ENCODE results near the gene KRT15.

KRT15 gene

DNA sequence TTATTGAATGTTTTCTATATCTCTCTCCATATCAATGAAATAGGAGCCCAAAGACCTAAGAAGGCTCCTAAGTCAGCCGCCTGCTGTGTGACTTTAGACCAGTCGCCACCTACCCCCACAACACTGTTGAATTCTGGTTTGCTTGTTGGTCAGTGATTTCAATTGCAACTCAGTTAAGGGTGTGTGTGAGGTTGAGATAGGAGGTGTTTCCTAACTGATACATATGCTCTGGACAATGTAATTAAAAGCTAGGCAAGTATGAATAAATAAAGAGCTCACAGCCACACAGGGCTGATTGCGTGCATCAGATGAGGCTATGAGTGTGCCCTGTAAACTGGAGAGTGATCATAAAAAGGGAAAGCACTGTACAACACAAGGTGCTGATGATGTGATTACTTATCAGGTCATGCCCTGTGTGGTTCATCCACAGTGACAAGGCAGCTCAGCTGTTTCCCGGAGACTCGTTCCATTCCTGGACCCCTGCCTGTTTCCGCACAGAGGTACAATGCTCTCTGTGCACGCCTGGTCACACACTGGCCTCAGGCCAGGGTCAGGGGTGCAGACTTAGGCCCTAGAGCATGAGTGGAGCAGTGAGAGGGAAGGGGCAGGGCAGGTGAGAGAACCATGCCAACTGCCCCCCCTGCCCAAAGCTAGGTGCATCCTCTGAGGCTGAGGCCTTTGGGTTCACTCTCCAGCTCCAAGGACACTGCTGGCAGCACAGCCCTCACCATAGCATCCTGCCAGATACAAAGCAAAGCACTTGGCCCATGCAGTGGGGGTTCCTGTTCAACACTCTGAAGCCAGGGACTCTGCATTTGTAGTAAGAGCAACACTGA lies 34.5 kb downstream of the KRT15 start:
- no peak for DNase-seq (ENCODE audit: low read depth, low spot score)

DNA sequence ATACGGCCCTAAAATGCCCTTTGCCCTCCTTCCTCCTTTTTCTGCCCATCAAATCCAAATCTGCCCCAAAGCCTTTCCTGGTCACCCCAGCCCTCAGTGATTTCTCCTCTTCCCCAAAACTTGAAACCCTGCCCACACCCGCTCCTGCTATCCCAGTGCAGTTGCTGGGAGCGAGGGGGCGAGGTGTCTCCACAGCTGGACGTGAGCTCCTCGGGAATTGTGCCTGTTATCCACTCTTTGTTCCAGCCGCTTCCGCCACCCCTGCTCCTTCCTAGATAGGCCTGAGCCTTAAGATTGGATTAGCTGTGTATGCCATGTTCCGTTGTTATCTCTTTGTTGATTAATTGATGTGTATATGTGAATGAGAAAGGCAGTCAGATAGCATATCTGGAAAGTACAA lies 35.2 kb downstream of the KRT15 start:
- no peak for DNase-seq (ENCODE audit: low read depth, low spot score)

DNA sequence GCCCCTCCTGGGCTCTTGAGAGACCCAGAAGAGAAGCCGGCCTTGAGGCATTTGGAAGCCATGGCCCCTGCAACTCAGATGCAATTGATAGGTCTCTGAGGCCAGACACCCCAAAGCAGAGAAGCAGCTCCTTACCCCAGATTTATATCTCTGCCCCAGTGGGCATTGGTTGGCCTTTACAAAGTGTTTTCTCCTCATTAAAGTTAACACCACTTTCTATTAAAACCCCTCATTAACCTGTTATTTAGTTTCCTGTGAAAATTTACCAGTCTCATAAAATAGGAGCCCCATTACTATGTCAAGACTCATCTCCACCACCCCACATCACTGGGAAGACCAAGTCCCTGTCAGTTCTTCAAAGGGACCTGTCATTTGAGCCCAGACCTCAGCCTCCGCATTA lies 37.7 kb downstream of the KRT15 start, which contains the start of gene KRT35:
Gene KRT35 (minus strand): TSS at position 116 of the 400 bp plus-strand sequence. CDS start 54 bp downstream, at position 62.
- no peak for DNase-seq (ENCODE audit: low read depth, low spot score)

DNA sequence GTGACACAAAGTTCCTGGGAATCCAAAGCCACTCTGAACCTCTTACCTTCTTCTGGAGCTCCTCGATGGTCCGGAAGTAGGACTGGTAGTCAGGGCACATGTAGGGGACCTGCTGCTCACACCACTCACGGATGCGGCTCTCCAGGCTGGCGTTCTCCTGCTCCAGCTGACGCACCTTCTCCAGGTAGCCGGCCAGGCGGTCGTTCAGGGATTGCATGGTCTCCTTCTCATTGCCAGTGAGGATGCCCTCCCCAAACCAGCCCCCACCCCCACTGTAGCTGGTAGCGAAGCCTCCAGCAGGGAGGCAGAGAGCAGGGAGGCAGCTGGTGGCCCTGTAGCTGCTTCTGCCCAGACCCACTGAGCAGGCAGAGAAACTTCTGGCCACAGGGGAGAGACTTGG lies 38.1 kb downstream of the KRT15 start:
- no peak for DNase-seq (ENCODE audit: low read depth, low spot score)

DNA sequence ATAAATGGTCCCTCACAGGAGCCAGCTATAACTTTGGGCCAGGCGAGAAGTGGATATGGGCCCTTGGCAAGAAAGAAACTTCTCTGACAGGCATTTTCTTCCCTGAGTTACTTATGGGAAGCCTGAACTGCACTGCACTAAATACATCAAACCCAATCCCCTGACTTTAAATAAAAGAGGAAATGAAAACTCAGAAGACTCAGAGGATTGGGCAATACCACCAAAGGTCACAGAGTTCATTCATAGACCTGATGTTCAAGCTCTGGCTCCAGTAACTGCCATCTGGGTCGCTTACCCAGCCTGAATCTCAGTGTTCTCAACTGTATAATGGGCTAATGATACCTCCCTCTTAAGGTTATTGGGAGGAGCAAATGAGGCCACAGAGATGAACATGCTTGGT lies 38.6 kb downstream of the KRT15 start:
- no peak for DNase-seq (ENCODE audit: low read depth, low spot score)

DNA sequence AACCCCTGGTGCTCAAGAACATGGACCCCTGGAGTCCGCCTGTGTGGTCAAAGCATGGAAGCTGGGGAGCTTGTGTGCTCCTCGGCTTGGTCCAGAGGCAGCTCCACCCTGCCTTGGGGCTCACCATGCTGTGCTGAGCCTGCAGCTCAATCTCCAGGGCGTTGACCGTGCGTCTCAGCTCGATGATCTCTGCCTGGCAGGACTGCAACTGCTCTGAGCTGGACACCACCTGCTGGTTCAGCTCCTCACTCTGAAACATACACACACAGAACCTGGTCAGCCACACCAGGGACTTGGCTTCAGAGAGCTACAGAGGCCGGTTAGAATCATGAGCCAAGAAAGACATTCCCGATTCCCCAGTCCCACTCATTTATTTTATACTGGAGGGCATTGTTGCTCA lies 40.5 kb downstream of the KRT15 start:
- no peak for DNase-seq (ENCODE audit: low read depth, low spot score)

DNA sequence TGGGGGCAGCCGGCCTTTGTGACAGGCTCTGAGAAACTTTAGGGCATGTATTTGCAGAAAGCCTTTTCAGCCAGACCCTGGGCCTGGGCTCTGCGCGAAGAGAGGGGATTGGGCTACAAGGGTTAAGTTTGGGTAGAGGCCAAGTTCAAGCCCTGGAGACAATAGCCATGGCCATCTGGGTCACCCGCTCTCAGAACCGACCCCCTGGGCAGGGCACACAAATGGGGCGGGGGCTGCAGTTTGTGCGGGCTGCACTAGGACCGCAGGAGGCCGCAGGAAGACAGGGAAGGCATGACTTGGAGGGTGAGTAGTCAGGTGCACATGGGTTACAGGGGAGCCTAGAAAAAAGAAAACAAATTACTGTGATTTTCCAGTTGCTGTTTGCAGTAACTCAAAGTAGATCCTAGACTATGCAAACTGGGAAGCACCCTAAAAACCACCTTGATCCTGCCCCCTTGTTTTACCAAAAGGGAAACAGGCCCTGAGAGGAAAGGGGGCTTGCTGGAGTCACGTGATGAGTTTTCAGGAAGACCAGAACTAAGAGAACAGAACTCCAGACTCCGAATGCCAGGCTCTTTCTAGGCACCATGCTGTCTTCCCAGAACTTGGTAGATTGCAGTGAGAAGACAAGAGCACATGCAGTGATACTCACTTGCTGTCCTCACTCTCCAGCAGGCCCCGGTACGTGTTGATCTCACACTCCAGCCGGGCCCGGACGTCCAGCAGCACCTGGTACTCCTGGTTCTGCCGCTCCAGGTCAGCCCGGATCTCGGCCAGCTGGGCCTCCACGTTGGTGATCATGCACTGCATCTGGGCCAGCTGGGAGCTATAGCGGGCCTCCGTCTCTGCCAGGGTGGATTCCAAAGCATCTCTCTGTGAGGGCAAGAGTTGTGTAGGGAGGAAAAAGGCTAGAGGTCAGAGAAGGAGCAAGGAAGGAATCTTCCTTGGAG lies 41.5 kb downstream of the KRT15 start:
- DNase-seq (ENCODE audit: low read depth, low spot score): no peak

DNA sequence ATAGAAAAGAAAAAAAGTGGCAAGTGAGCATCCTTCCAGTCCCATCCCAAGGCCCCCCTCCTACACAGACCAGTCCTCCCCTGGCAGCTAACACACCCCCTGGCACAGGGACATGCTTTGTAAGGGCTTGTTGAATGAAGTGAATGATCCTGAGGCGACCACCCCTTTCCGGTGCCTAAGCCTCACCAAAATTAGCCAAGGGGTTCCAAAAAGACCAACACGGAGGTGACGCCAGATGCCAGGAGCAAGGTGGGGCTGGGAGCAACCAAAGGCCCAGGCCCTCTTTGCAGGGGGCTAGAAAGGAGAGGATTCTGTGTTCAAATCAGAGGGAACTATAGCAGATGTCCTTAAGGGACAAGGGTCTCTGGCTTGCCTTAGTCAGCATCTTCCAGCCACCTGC lies 43.3 kb downstream of the KRT15 start:
- no peak for DNase-seq (ENCODE audit: low read depth, low spot score)

DNA sequence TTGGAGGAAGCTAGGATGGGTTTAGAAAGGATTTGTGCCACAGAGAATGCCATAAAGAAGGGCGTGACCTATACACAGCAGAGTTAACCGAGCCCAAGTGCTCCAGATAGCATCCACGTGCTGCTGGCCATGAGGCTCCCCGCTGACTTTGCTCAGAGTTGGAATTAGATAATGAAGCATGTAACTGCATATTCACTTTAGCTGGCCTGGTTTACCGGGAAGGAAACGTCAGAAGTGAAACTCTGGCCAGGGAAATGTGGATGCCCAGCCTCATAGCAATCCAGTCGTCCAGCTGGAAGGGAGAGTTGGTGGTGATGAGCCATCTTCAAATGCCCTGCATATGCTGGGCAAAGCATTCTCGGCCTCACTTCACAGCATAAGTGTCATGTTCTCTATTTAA lies 43.8 kb downstream of the KRT15 start:
- no peak for DNase-seq (ENCODE audit: low read depth, low spot score)

DNA sequence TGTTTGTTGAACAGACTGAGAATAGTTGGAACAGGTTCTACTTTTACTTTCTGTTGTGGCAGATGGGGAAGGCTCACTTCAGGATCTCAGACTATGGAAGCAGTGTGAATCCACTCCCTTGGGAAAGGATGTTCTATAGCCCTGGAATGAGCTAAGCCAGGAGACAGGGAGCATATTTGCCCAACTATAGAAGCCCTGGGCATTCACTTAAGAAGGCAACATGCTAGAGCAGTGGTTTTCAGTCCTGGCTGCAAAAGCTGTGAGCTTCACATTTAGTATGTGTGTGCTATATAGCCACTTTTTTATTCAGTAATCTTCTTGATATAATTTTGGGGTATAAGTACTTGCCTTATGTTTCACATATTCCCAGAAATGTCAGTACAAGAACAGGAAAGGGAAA lies 50.3 kb downstream of the KRT15 start:
- DNase-seq (ENCODE audit: low read depth, low spot score): no peak

DNA sequence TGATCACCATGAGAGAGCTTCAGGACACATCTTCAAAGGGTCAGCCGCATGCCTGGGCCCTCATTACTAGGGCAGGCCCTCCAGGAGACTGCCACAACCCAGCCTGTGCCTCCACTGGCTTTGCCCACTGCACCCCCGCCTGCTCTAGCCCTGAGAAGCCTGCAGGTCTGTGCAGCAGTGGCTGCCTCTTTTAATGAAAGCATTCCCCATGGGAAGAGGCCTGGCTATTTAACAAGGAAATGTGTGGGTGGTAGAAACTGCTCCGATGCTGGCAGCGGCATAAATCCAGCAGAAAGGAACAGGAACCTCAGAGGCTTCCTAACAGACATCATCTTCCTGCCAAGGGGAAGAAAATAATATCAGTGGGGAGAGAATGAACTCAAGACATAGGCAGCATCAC lies 51.1 kb downstream of the KRT15 start:
- no peak for DNase-seq (ENCODE audit: low read depth, low spot score)

DNA sequence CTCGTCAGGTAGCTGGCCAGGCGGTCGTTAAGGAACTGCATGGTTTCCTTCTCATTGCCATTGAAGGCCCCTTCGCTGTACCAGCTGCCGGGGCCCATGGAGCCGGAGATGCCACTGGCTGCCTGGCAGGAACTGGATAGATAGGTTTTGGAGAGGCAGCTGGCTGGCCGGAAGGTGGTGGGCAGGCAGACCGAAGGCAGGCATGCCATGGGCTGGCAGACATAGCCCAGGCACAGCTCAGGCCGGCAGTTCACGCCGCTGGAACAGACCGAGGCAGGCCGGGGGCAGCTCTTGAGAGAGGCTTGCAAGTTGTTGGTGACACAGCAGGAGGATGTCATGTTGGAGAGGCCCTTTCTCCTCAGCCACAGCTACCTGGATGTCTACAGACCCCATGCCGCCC lies 51.7 kb downstream of the KRT15 start, which contains the start of gene KRT32:
Gene KRT32 (minus strand): TSS at position 399 of the 400 bp plus-strand sequence. CDS start 61 bp downstream, at position 338.
- no peak for DNase-seq (ENCODE audit: low read depth, low spot score)

DNA sequence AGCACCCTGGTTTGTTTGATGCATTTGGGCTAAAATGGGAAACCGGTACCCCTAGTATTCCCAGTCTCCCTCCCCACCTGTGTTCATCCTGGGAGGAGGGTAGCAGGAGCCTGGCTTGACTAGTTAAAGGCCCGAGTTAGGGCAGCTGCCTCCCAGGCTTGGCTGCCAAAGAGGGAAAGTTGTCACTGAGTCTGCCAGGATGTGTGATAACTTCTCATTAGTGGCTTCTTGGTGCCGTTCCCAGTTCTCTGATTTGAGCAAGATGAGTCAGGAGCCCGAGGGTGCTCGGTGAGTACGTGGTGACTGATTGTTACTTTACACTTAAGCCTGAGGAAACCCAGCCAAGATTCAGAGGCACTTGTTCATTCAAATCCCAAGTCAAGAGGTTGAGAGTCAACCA lies 54.0 kb downstream of the KRT15 start:
- DNase-seq (ENCODE audit: low read depth, low spot score): no peak

DNA sequence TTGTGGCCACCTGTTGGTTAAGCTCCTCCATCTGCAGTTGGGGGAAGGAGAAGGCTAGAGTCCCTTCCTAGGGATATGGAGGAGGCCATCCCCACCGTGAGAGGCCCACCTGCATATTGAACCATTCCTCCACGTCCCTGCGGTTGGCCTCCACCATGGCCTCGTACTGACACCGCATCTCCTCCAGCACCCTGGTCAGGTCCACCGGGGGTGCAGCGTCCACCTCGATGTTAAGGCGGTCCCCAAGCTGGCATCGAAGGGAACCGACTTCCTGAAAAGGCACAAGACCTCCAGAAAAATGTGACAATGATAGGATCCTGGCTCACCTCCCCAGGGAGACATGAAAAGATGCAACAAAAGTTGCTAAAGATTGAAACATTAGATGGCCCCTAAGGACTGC lies 54.5 kb downstream of the KRT15 start:
- DNase-seq (ENCODE audit: low read depth, low spot score): no peak

DNA sequence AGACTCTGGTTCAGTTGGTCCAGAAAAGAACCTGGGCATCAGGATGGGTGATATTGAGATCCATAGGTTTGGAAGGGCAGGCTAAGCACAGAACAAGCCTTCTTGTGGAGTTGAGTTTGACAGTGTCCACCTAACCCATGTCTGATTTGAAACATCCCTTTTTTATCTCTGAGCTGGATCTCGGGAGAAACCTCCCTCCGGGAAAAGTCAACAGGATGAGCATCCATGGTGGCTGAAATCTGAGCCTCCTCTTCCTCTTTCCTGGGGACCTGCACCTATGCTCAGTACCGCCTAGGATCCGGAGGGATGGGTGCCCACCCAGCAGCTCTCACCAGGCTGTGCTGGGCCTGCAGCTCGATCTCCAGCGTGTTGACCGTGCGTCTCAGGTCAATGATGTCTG lies 54.9 kb downstream of the KRT15 start:
- DNase-seq (ENCODE audit: low read depth, low spot score): no peak
